ENCODE measurements around the gene PRDM15. TPM values are rescaled to one million over a fixed set of nuclear protein-coding genes. Genes with fewer than 3 reads are reported as not detected.

The PRDM15 gene
- total and polyA plus RNA-seq, 5 donors from 2014 or later: 0.75 to 13.2 (median 1.7) TPM

DNA sequence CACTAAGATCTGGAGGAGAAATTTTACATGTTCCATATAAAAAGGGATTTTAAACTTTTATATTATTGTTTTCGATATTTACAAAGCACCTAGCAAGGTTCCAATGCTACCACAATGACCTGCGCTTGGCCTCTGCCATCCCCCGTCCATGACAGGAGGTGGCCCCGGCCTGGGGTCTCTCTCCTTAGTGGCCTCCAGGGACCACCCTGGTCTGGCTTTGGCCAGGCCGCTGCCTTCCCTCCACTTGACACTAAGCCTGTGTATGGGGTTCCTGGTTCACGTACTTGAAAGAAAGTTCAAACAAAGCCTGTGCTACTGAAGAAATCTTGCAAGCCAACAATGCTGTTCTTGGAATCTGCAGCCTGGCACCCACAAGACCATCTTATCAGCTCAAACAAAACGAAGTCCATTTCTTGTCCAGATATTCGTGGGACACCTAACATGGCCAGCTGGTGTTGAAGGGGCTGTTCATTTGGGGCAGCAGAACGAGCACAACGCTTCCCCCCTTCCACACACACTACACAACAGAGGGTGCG is 12.8 kb downstream of the PRDM15 start:
- no peak overlapping the region for H3K4me3 ChIP-seq (ENCODE audit: low read depth, low read length)

DNA sequence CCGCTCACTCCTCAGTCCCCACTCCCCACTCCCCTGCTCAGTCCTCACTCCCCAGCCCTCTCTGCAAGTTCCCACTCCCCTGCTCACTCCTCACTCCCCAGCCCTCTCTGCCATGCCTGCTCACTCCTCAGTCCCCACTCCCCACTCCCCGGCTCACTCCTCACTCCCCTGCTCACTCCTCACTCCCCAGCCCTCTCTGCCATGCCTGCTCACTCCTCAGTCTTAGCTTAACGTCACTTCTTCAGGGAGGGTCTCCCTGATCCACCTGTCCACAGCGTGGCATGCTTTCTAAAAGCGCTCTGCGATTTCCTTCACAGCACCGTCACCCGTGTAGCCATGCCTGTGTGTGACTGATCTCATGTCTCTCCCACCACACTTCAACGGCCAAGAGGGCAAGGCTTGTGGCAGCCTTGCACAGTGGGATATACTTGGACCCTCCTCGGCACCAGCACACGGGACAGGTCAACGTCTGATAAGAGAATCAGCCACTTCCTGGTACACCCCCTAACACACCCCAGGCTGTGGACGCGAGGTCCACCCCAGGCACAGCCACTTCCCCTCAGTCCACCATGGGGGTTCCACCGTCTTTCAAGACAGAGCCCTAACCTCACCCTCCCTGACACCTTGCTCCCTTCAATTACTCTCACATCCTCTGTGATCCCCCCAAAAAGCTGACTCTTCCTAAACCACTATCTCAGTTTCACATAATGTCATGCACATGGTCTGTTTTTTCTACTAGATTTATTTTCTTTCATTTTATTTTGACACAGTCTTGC is 14.0 kb downstream of the PRDM15 start:
- H3K4me1 ChIP-seq (ENCODE audit: control insufficient read depth, insufficient read depth, low read length, poor library complexity, severe bottlenecking): no peaks in the 10 kb centered on the region
- peak overlapping the region in 2 of 3 donors; percentile 90 to 91 for H3K27ac Mint-ChIP-seq
- no peak overlapping the region for H3K4me3 ChIP-seq (ENCODE audit: low read depth, low read length)
- no peak overlapping the region for H3K27ac ChIP-seq (ENCODE audit: insufficient read depth, low read length, poor library complexity, severe bottlenecking)
- no peak overlapping the region for H3K4me3 Mint-ChIP-seq
- ATAC-seq (ENCODE audit: low read depth in 2 of 2) (no peak), DNase-seq (no peak)
- H3K27me3 ChIP-seq (ENCODE audit: control insufficient read depth, insufficient read depth, low read length): no peaks in the 10 kb centered on the region
- no peaks in the 10 kb centered on the region for H3K36me3 ChIP-seq (ENCODE audit: control insufficient read depth, insufficient read depth, low read length)
- H3K9me3 Mint-ChIP-seq: peaks cover 0 to 1% (median 0%) of the 10 kb centered on the region in 7 donors
- H3K36me3 Mint-ChIP-seq: peaks cover 4% of the 10 kb centered on the region
- no peaks in the 10 kb centered on the region for H3K9me3 ChIP-seq (ENCODE audit: control insufficient read depth in 2 of 2, low read length in 2 of 2)
- peaks cover 11 to 37% (median 23%) of the 10 kb centered on the region in 4 donors for H3K4me1 Mint-ChIP-seq
- H3K27me3 Mint-ChIP-seq: no peaks in the 10 kb centered on the region

More for the DNA sequence above, 12.8 kb downstream of the PRDM15 start:
- H3K27me3 Mint-ChIP-seq: no peaks in the 10 kb centered on the region
- ATAC-seq (ENCODE audit: low read depth in 2 of 2) (no peak), DNase-seq (no peak)
- H3K4me3 Mint-ChIP-seq: no peak overlapping the region
- H3K36me3 Mint-ChIP-seq: peaks cover 8% of the 10 kb centered on the region
- Histone ChIP-seq H3K4me1 (ENCODE audit: control insufficient read depth, insufficient read depth, low read length, poor library complexity, severe bottlenecking) (no peaks in the 10 kb centered on the region), H3K9me3 (ENCODE audit: control insufficient read depth in 2 of 2, low read length in 2 of 2) (no peaks in the 10 kb centered on the region), H3K36me3 (ENCODE audit: control insufficient read depth, insufficient read depth, low read length) (no peaks in the 10 kb centered on the region), H3K27ac (ENCODE audit: insufficient read depth, low read length, poor library complexity, severe bottlenecking) (no peak overlapping the region), H3K27me3 (ENCODE audit: control insufficient read depth, insufficient read depth, low read length) (no peaks in the 10 kb centered on the region)
- peak overlapping the region in 2 of 3 donors; percentile 4 to 59 for H3K27ac Mint-ChIP-seq
- H3K9me3 Mint-ChIP-seq: peaks cover 0 to 1% (median 0%) of the 10 kb centered on the region in 7 donors
- H3K4me1 Mint-ChIP-seq: peaks cover 11 to 38% (median 23%) of the 10 kb centered on the region in 4 donors

DNA sequence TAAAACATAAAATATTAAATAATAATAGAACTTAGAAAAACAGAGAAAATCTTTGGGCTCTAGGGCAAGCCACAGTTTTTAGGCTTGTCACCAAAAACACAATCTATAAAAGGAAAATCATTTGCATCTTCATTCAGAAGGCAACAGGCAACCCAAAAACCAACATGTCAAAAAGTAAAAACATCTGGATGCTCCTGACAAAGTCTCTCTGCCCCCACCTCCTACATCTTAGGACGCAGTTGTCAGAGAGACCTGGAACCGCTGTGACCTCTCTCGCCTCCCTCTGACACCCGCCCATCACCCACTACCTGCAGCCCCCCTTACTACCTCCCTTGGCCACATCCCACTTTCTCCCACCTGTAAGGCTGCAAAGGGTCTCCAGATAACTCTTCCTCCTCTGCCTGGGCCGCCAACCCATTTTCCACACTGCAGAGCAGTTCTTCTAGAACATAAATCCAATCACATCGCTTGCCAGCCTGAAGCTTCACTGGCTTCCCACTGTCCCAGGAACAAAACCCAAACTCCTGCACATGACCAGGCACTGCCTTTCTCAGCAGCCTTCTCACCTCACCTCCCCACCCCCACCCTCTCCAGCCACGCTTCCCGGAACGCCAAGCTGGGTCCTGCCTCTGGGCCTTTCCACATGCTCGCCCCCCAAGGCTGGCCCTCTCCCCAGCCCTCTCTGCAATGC is 14.7 kb downstream of the PRDM15 start:
- H3K36me3 ChIP-seq (ENCODE audit: control insufficient read depth, insufficient read depth, low read length): peaks cover 2% of the 10 kb centered on the region
- Mint-ChIP-seq H3K27me3 (no peaks in the 10 kb centered on the region), H3K27ac (no peak overlapping the region), H3K4me3 (no peak overlapping the region), H3K4me1 (peaks cover 11 to 37% (median 23%) of the 10 kb centered on the region in 4 donors), H3K36me3 (peaks cover 4% of the 10 kb centered on the region), H3K9me3 (peaks cover 0 to 1% (median 0%) of the 10 kb centered on the region in 7 donors)
- no peak for ATAC-seq (ENCODE audit: low read depth in 2 of 2)
- H3K27me3 ChIP-seq (ENCODE audit: control insufficient read depth, insufficient read depth, low read length): no peaks in the 10 kb centered on the region
- no peak overlapping the region for H3K27ac ChIP-seq (ENCODE audit: insufficient read depth, low read length, poor library complexity, severe bottlenecking)
- H3K9me3 ChIP-seq (ENCODE audit: control insufficient read depth in 2 of 2, low read length in 2 of 2): no peaks in the 10 kb centered on the region
- H3K4me3 ChIP-seq (ENCODE audit: low read depth, low read length): no peak overlapping the region
- no peaks in the 10 kb centered on the region for H3K4me1 ChIP-seq (ENCODE audit: control insufficient read depth, insufficient read depth, low read length, poor library complexity, severe bottlenecking)
- no peak for DNase-seq

DNA sequence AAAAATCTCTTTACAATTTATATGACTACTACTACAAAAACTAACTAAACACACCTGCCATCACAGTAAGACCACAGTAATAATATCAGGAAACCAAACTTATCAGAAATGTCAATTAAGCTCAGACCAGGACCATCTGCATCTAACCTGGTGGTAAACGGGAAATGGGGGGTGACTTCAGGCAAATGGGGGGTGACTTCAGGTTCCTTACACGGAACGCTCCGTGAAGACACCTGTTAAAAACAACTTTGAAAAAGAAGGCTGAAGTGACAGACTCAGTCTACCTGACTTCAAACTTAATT is 15.8 kb downstream of the PRDM15 start:
- H3K27ac ChIP-seq (ENCODE audit: insufficient read depth, low read length, poor library complexity, severe bottlenecking): no peak overlapping the region
- H3K36me3 Mint-ChIP-seq: peaks cover 4% of the 10 kb centered on the region
- no peak overlapping the region for H3K4me3 ChIP-seq (ENCODE audit: low read depth, low read length)
- H3K4me3 Mint-ChIP-seq: no peak overlapping the region
- H3K27ac Mint-ChIP-seq: peak overlapping the region in 2 of 3 donors; percentile 3 to 72
- no peaks in the 10 kb centered on the region for H3K27me3 ChIP-seq (ENCODE audit: control insufficient read depth, insufficient read depth, low read length)
- H3K9me3 Mint-ChIP-seq: peaks cover 0 to 1% (median 0%) of the 10 kb centered on the region in 7 donors
- no peak for DNase-seq
- ATAC-seq (ENCODE audit: low read depth in 2 of 2): no peak
- H3K4me1 Mint-ChIP-seq: peaks cover 11 to 37% (median 22%) of the 10 kb centered on the region in 4 donors
- H3K27me3 Mint-ChIP-seq: no peaks in the 10 kb centered on the region
- no peaks in the 10 kb centered on the region for H3K9me3 ChIP-seq (ENCODE audit: control insufficient read depth in 2 of 2, low read length in 2 of 2)
- peaks cover 12% of the 10 kb centered on the region for H3K36me3 ChIP-seq (ENCODE audit: control insufficient read depth, insufficient read depth, low read length)
- no peaks in the 10 kb centered on the region for H3K4me1 ChIP-seq (ENCODE audit: control insufficient read depth, insufficient read depth, low read length, poor library complexity, severe bottlenecking)

DNA sequence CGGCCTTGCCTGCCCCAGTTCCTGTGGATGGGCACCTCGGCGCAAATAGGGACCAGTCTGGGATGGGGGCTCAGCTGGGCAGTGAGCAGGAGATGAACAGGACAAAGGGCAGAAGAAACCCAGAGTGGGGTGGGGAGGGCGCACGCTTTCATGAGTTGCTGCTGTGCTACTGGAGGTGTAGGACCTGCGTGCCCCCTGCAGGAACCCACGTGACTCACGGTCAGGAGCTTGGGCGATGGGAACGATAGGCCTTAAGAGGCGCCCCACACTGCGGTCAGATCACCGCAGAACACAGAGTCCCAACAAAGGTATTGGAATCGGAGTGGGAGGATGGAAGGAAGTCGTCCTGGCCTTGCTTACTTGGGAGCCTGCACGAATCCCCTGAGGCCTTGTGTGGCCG is 17.2 kb downstream of the PRDM15 start:
- no peak for ATAC-seq (ENCODE audit: low read depth in 2 of 2)
- H3K27ac Mint-ChIP-seq: peak overlapping the region in 1 of 3 donors; percentile 23
- H3K36me3 Mint-ChIP-seq: peaks cover 9% of the 10 kb centered on the region
- Histone ChIP-seq H3K36me3 (ENCODE audit: control insufficient read depth, insufficient read depth, low read length) (peaks cover 15% of the 10 kb centered on the region), H3K4me1 (ENCODE audit: control insufficient read depth, insufficient read depth, low read length, poor library complexity, severe bottlenecking) (no peaks in the 10 kb centered on the region), H3K4me3 (ENCODE audit: low read depth, low read length) (no peak overlapping the region), H3K27me3 (ENCODE audit: control insufficient read depth, insufficient read depth, low read length) (no peaks in the 10 kb centered on the region), H3K9me3 (ENCODE audit: control insufficient read depth in 2 of 2, low read length in 2 of 2) (no peaks in the 10 kb centered on the region), H3K27ac (ENCODE audit: insufficient read depth, low read length, poor library complexity, severe bottlenecking) (no peak overlapping the region)
- peaks cover 11 to 30% (median 19%) of the 10 kb centered on the region in 4 donors for H3K4me1 Mint-ChIP-seq
- no peak overlapping the region for H3K4me3 Mint-ChIP-seq
- no peaks in the 10 kb centered on the region for H3K27me3 Mint-ChIP-seq
- peaks cover 0 to 1% (median 0%) of the 10 kb centered on the region in 7 donors for H3K9me3 Mint-ChIP-seq
- DNase-seq: no peak

DNA sequence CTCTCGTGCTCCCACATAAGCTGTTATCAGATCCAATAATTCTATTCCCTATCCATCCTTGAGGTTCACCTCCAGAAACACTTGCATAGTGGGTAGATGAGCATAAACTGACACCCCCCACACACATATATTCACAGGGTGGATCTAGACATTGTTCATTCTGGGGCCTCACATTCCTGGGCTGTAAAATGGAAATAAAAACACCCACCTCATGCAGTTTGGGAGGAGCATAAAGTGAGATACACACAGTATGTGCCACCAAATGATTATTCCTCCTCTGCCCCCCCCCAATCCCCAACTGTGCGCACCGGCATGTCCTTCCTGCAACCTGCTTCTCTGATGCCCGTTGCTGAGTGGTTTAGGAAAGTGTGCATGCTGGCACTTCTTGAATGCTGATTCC is 17.9 kb downstream of the PRDM15 start:
- H3K27me3 ChIP-seq (ENCODE audit: control insufficient read depth, insufficient read depth, low read length): no peaks in the 10 kb centered on the region
- Mint-ChIP-seq H3K36me3 (peaks cover 15% of the 10 kb centered on the region), H3K9me3 (peaks cover 0 to 1% (median 0%) of the 10 kb centered on the region in 7 donors), H3K4me3 (no peak overlapping the region), H3K4me1 (peaks cover 11 to 28% (median 20%) of the 10 kb centered on the region in 4 donors), H3K27ac (peak overlapping the region in 2 of 3 donors; percentile 23 to 37), H3K27me3 (no peaks in the 10 kb centered on the region)
- H3K36me3 ChIP-seq (ENCODE audit: control insufficient read depth, insufficient read depth, low read length): peaks cover 23% of the 10 kb centered on the region
- no peaks in the 10 kb centered on the region for H3K4me1 ChIP-seq (ENCODE audit: control insufficient read depth, insufficient read depth, low read length, poor library complexity, severe bottlenecking)
- no peaks in the 10 kb centered on the region for H3K9me3 ChIP-seq (ENCODE audit: control insufficient read depth in 2 of 2, low read length in 2 of 2)
- ATAC-seq (ENCODE audit: low read depth in 2 of 2): no peak
- no peak overlapping the region for H3K4me3 ChIP-seq (ENCODE audit: low read depth, low read length)
- no peak overlapping the region for H3K27ac ChIP-seq (ENCODE audit: insufficient read depth, low read length, poor library complexity, severe bottlenecking)
- DNase-seq: no peak

DNA sequence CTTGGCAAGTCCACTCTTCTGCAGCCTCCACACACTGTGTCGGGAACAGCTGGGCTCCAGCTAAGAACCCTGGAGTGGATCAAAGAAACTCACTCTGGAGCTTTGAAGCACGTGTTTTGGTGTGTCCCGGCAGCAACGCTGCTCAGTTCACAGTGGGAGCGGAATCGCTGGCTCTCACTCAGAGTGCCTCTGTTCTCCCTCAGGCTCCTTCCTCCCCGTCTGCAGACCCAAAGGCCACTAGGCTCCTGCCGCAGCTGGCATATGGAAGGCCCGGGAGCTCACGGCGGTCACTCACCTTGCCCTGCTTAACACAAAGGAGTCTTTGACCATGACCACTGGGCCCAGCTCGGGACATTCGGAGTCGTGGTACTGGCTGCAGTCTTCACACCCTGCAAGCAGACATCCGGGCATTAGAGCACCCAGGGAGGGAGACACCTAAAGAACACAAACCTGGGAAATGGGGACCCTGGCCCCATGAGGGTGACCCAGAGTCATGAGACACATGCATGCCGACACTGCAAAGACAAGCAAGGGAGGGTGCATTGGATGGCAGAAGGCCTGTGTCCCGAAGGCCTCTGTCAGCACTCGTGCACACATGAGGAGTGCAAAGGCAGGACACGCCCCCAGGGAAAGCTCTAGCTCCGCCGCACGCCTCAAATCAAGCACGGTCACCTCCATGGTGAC is 19.7 kb downstream of the PRDM15 start:
- DNase-seq (no peak), ATAC-seq (ENCODE audit: low read depth in 2 of 2) (no peak)
- Histone ChIP-seq H3K36me3 (ENCODE audit: control insufficient read depth, insufficient read depth, low read length) (peaks cover 35% of the 10 kb centered on the region), H3K9me3 (ENCODE audit: control insufficient read depth in 2 of 2, low read length in 2 of 2) (no peaks in the 10 kb centered on the region), H3K27ac (ENCODE audit: insufficient read depth, low read length, poor library complexity, severe bottlenecking) (no peak overlapping the region), H3K4me1 (ENCODE audit: control insufficient read depth, insufficient read depth, low read length, poor library complexity, severe bottlenecking) (no peaks in the 10 kb centered on the region), H3K4me3 (ENCODE audit: low read depth, low read length) (no peak overlapping the region), H3K27me3 (ENCODE audit: control insufficient read depth, insufficient read depth, low read length) (no peaks in the 10 kb centered on the region)
- no peak overlapping the region for H3K4me3 Mint-ChIP-seq
- H3K36me3 Mint-ChIP-seq: peaks cover 19% of the 10 kb centered on the region
- no peaks in the 10 kb centered on the region for H3K9me3 Mint-ChIP-seq
- peak overlapping the region in 1 of 3 donors; percentile 69 for H3K27ac Mint-ChIP-seq
- no peaks in the 10 kb centered on the region for H3K27me3 Mint-ChIP-seq
- H3K4me1 Mint-ChIP-seq: peaks cover 5 to 14% (median 8%) of the 10 kb centered on the region in 4 donors

All from CD4-positive, CD25-positive, alpha-beta regulatory T cell (primary cell).